Measurements from ENCODE around the gene THEMIS.
A peak's percentile ranks its signal among the peaks of the same experiment; 100 is the strongest.

GRCh38 chr6:127690092-127690491 is 210.8 kb downstream of the THEMIS start:
- TF ChIP-seq CTCF (conservative IDR thresholded peaks at IDR 0.05; ENCODE audit: low read depth, low read length) (peak; percentile 66), EZH2 (IDR thresholded peaks at IDR 0.05; ENCODE audit: borderline replicate concordance, low read depth, low read length, poor library complexity, severe bottlenecking) (no peak)

Data from A673 (cell line).